Cardiac muscle cell (in vitro differentiated cells and primary cell): Measurements from ENCODE around the gene TSPAN4. TPM values are rescaled to one million over a fixed set of nuclear protein-coding genes. Genes with fewer than 3 reads are reported as not detected.

Source experiments
- DNase-seq, 2 donors: peaks; one replicate each; pipeline versions ENCODE4 v3.0.0 to v3.0.0-alpha.2; 2010 to 2017; ENCODE audit warnings: low read depth in 1 of 2, low spot score in 1 of 2
- H3K27ac ChIP-seq: fragments of 200-600 bp; sonication (generic); 2 replicates; pipeline ENCODE4 v1.5.1; 2016
- H3K27me3 ChIP-seq: fragments of 200-600 bp; sonication (generic); 2 replicates; pipeline ENCODE4 v1.6.0; 2016; ENCODE audit warnings: control low read depth
- H3K36me3 ChIP-seq: fragments of 200-600 bp; sonication (generic); 2 replicates; pipeline ENCODE4 v1.5.1; 2016; ENCODE audit warnings: control low read depth
- H3K4me1 ChIP-seq: fragments of 200-600 bp; sonication (generic); 2 replicates; pipeline ENCODE4 v1.8.1; 2017; ENCODE audit warnings: low read depth, mild to moderate bottlenecking, mixed run types
- H3K4me3 ChIP-seq: fragments of 200-600 bp; sonication (generic); 2 replicates; pipeline ENCODE4 v1.5.1; 2016; ENCODE audit warnings: mild to moderate bottlenecking
- H3K9me3 ChIP-seq: fragments of 200-600 bp; sonication (generic); 2 replicates; pipeline ENCODE4 v1.5.1; 2017; ENCODE audit warnings: low read depth, mild to moderate bottlenecking, control low read depth
- polyA plus RNA-seq: library from polyadenylated mRNA; unstranded; fragments of >200 nt; fragmentation: Nextera tagmentation; extraction: Ambion mirVana; gene quantifications from 2 replicates; pipeline ENCODE4 v1.2.1, GENCODE V29; 2016
- total RNA-seq: library from RNA; depleted of rRNA; stranded (reverse); fragments of >200 nt; gene quantifications from 2 replicates; pipeline ENCODE4 v1.2.3, GENCODE V29; 2016
- TF ChIP-seq, protein P1 (sequence below): IDR thresholded peaks from 2 replicates; pipeline ENCODE4 v1.5.1; 2012; ENCODE audit warnings: low read depth, mild to moderate bottlenecking, low read length

TSPAN4 gene
- total and polyA plus RNA-seq, 2 experiments from 2014 or later: 85.3 to 125 TPM

DNA sequence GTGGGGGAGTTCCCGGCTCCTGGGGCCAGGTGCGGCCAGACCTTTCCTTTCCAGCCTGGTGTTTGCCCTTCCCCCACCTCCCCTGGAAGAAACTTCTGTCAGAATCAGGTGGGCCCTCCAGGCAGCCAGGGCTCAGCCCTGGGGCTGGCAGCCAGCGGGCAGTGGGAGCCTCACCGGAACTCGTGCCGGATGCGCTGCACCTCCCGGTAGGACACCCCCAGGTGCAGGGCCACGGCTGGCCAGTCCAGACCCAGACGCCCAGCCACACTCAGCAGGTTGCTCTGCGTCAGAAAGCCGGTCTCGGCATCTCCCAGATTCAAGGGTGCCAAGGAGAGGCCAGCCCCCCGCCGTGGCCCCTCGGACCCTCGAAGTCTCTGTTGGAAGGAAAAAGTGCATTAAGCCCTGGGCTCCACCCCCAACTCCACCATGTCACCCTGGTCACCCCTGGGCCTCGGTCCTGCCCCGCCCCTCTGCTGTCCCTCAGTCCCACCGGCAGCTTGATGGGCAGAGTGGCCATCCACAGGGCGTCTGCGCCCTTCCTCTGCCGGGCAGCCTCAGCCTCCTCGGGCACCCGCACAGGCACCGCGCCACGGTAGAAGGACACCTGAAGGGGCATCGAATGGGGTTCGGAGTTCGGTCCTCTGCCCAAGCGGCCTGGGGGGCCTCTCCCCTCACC, 42.9 kb upstream of the TSPAN4 start:
- H3K9me3 ChIP-seq: no peaks in the 10 kb centered on the region
- no peak overlapping the region for H3K27ac ChIP-seq
- no peak overlapping the region for H3K4me3 ChIP-seq
- DNase-seq: no peak
- no peaks in the 10 kb centered on the region for H3K27me3 ChIP-seq
- H3K4me1 ChIP-seq: peaks cover 19% of the 10 kb centered on the region
- TF ChIP-seq, protein P1, sequence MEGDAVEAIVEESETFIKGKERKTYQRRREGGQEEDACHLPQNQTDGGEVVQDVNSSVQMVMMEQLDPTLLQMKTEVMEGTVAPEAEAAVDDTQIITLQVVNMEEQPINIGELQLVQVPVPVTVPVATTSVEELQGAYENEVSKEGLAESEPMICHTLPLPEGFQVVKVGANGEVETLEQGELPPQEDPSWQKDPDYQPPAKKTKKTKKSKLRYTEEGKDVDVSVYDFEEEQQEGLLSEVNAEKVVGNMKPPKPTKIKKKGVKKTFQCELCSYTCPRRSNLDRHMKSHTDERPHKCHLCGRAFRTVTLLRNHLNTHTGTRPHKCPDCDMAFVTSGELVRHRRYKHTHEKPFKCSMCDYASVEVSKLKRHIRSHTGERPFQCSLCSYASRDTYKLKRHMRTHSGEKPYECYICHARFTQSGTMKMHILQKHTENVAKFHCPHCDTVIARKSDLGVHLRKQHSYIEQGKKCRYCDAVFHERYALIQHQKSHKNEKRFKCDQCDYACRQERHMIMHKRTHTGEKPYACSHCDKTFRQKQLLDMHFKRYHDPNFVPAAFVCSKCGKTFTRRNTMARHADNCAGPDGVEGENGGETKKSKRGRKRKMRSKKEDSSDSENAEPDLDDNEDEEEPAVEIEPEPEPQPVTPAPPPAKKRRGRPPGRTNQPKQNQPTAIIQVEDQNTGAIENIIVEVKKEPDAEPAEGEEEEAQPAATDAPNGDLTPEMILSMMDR: no peak
- no peaks in the 10 kb centered on the region for H3K36me3 ChIP-seq

DNA sequence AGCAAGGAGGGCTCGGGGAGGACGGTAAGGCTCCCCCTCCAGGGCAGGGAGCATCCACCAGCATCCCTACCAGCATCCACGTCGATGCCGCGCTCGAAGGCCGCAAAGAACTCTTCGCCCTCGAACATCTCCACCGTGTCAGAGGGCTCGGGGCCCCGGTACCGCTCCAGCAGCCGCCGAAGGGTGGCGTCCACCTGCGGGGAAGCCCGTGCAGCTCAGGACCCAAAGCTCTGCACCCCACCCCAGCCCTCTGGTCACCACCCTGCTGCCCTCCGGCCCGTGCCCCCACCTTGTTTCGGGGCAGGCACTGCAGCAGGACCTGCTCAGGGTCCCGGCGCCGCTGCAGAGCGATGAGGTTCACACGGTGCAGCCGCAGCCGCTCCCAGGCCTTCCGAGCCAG, 42.2 kb upstream of the TSPAN4 start:
- TF ChIP-seq, protein P1: no peak
- H3K27ac ChIP-seq: no peak overlapping the region
- DNase-seq: no peak
- H3K4me1 ChIP-seq: peaks cover 19% of the 10 kb centered on the region
- no peak overlapping the region for H3K4me3 ChIP-seq
- H3K36me3 ChIP-seq: no peaks in the 10 kb centered on the region
- H3K27me3 ChIP-seq: no peaks in the 10 kb centered on the region
- H3K9me3 ChIP-seq: no peaks in the 10 kb centered on the region

- no peak overlapping the region for H3K27ac ChIP-seq
- H3K4me1 ChIP-seq: peaks cover 13% of the 10 kb centered on the region
These were observed 41.4 kb upstream of the TSPAN4 start for GRCh38 chr11:801097-801780.

GRCh38 chr11:802018-802617, 40.5 kb upstream of the TSPAN4 start:
- H3K27me3 ChIP-seq: no peaks in the 10 kb centered on the region
- no peaks in the 10 kb centered on the region for H3K9me3 ChIP-seq
- H3K36me3 ChIP-seq: no peaks in the 10 kb centered on the region
- no peak for DNase-seq
- no peak overlapping the region for H3K4me3 ChIP-seq
- peaks cover 4% of the 10 kb centered on the region for H3K4me1 ChIP-seq
- H3K27ac ChIP-seq: no peak overlapping the region
- TF ChIP-seq, protein P1: no peak

More at GRCh38 chr11:801097-801780, 41.4 kb upstream of the TSPAN4 start:
- Histone ChIP-seq H3K27me3 (no peaks in the 10 kb centered on the region), H3K4me3 (no peak overlapping the region), H3K36me3 (no peaks in the 10 kb centered on the region), H3K9me3 (no peaks in the 10 kb centered on the region)
- TF ChIP-seq, protein P1: no peak
- no peak for DNase-seq

- TF ChIP-seq, protein P1: no peak
- H3K27me3 ChIP-seq: no peaks in the 10 kb centered on the region
- H3K27ac ChIP-seq: no peak overlapping the region
- peaks cover 4% of the 10 kb centered on the region for H3K4me1 ChIP-seq
- DNase-seq: no peak
- no peaks in the 10 kb centered on the region for H3K36me3 ChIP-seq
- H3K4me3 ChIP-seq: no peak overlapping the region
- H3K9me3 ChIP-seq: no peaks in the 10 kb centered on the region
These were observed 39.8 kb upstream of the TSPAN4 start for GRCh38 chr11:802693-803466.
